ENCODE data around the gene DOCK7. TPM values are rescaled to one million over a fixed set of nuclear protein-coding genes. Genes with fewer than 3 reads are reported as not detected.

Gene DOCK7
- total RNA-seq, 1 donor from 2014 or later: 73.1 TPM

DNA sequence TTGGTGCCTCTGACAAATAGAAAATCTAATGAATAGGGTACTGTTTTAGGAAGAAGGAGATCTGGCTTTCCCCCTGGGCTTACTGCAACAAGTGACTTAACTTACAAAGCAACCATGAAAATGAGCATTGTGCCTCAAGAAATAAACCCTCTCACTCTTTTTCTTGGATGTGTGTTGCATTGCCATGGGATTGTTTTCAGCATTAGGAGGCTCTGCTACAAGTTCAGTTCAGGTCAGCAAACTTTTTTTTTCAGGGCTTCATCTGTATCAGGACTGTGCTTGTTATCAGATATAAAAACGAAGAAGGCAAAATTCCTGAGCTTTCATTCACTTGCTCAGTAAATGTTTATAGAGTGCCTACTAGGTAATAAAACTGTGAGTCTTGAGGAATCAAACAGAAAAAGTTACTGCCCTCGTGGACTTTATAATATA is 37.8 kb upstream of the DOCK7 start:
- no peak for DNase-seq (ENCODE audit: low spot score, unreplicated experiment)
- Mint-ChIP-seq H3K9me3 (ENCODE audit: low read depth) (no peaks in the 10 kb centered on the region), H3K27ac (peak overlapping the region; percentile 39), H3K36me3 (ENCODE audit: insufficient read depth) (peaks cover 2% of the 10 kb centered on the region), H3K27me3 (no peaks in the 10 kb centered on the region), H3K4me3 (ENCODE audit: low read depth) (no peak overlapping the region), H3K4me1 (ENCODE audit: low read depth) (peaks cover 42% of the 10 kb centered on the region)
- TF ChIP-seq, protein P1, sequence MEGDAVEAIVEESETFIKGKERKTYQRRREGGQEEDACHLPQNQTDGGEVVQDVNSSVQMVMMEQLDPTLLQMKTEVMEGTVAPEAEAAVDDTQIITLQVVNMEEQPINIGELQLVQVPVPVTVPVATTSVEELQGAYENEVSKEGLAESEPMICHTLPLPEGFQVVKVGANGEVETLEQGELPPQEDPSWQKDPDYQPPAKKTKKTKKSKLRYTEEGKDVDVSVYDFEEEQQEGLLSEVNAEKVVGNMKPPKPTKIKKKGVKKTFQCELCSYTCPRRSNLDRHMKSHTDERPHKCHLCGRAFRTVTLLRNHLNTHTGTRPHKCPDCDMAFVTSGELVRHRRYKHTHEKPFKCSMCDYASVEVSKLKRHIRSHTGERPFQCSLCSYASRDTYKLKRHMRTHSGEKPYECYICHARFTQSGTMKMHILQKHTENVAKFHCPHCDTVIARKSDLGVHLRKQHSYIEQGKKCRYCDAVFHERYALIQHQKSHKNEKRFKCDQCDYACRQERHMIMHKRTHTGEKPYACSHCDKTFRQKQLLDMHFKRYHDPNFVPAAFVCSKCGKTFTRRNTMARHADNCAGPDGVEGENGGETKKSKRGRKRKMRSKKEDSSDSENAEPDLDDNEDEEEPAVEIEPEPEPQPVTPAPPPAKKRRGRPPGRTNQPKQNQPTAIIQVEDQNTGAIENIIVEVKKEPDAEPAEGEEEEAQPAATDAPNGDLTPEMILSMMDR (IDR thresholded peaks at IDR 0.05; ENCODE audit: unreplicated experiment): no peak

DNA sequence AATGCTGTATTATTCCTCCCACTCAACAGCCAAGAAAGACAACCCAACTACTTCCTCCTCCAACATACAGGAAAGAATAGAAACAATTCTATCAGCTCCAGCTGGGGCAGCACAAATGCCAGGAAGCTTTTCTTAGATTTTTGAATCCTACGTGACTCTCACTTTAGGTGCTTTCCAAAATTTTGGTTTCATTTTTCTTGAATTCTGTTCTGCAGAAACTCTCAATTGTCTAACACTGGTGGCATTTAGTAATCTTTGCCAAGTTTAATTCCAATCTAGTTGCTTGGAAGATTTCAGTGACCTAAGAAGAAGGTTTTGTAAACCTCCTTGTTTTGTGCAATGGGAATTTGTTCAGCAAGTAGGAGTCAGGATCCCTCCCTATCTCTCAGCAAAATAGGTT is 37.1 kb upstream of the DOCK7 start:
- Mint-ChIP-seq H3K27ac (peak overlapping the region; percentile 30), H3K4me1 (ENCODE audit: low read depth) (peaks cover 41% of the 10 kb centered on the region), H3K36me3 (ENCODE audit: insufficient read depth) (no peaks in the 10 kb centered on the region), H3K27me3 (no peaks in the 10 kb centered on the region), H3K4me3 (ENCODE audit: low read depth) (no peak overlapping the region), H3K9me3 (ENCODE audit: low read depth) (no peaks in the 10 kb centered on the region)
- TF ChIP-seq, protein P1 (IDR thresholded peaks at IDR 0.05; ENCODE audit: unreplicated experiment): no peak
- DNase-seq (ENCODE audit: low spot score, unreplicated experiment): no peak

DNA sequence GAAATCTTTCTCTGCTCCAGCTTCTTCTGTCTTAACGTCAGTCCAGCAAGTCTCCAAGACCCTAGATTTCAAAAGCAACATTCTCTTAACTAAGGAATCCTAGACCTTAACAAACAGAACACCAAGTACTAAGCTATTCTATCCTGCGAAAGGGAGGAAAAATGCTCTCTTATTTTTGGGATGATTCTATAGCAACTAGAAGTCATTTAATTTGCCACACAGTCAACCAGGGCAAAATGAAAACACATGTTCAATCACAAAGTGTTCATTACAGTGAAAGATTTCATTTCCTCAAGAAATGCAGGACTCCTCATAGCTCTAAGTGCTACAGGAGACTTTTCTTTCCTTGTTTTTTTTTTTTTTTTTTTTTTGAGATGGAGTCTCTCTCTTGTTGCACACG is 36.2 kb upstream of the DOCK7 start:
- TF ChIP-seq, protein P1 (IDR thresholded peaks at IDR 0.05; ENCODE audit: unreplicated experiment): no peak
- Mint-ChIP-seq H3K27ac (peak overlapping the region; percentile 36), H3K27me3 (no peaks in the 10 kb centered on the region), H3K4me3 (ENCODE audit: low read depth) (no peak overlapping the region), H3K4me1 (ENCODE audit: low read depth) (peaks cover 37% of the 10 kb centered on the region), H3K9me3 (ENCODE audit: low read depth) (no peaks in the 10 kb centered on the region), H3K36me3 (ENCODE audit: insufficient read depth) (no peaks in the 10 kb centered on the region)
- DNase-seq (ENCODE audit: low spot score, unreplicated experiment): no peak

DNA sequence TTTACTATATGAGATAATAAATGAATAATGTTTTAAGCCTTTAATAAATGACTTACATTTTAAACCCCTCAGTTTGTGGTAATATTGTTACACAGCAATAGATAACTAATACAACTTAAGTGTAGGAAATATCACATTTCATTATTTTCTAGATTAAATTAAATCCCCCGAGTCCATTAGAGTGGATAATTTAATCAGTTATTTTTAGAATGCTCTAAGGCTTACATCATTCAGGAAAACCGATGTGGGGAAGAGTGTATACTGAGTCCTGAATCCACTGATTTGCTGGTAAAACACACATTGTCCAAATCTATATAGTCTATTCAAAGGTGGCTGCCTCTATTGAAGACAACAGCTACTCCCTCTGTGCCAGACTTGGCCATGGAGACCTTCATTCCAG is 35.7 kb upstream of the DOCK7 start:
- Mint-ChIP-seq H3K4me1 (ENCODE audit: low read depth) (peaks cover 33% of the 10 kb centered on the region), H3K27me3 (no peaks in the 10 kb centered on the region), H3K4me3 (ENCODE audit: low read depth) (no peak overlapping the region), H3K36me3 (ENCODE audit: insufficient read depth) (no peaks in the 10 kb centered on the region), H3K9me3 (ENCODE audit: low read depth) (no peaks in the 10 kb centered on the region), H3K27ac (peak overlapping the region; percentile 36)
- DNase-seq (ENCODE audit: low spot score, unreplicated experiment): no peak
- TF ChIP-seq, protein P1 (IDR thresholded peaks at IDR 0.05; ENCODE audit: unreplicated experiment): no peak

DNA sequence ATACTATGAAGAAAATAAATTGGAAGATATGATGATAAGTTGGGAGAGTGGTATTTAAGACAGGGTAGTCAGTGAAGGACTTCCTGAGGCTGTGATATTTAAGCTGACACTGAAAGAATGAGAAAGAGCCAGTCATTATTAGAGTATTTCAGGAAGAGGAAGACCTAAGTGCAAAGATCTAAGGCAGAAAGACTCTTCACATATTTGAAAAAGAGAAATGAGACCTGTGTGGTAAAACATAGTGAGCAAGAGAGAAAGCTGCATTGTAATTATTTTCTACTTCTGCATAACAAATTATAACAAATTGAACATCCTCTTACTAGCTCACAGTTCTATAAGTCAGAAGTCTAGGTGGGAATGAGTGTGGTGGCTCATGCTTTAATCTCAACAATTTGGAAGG is 34.6 kb upstream of the DOCK7 start:
- TF ChIP-seq, protein P1 (IDR thresholded peaks at IDR 0.05; ENCODE audit: unreplicated experiment): no peak
- Mint-ChIP-seq H3K27me3 (no peaks in the 10 kb centered on the region), H3K4me1 (ENCODE audit: low read depth) (peaks cover 30% of the 10 kb centered on the region), H3K4me3 (ENCODE audit: low read depth) (no peak overlapping the region), H3K9me3 (ENCODE audit: low read depth) (no peaks in the 10 kb centered on the region), H3K27ac (no peak overlapping the region), H3K36me3 (ENCODE audit: insufficient read depth) (no peaks in the 10 kb centered on the region)
- no peak for DNase-seq (ENCODE audit: low spot score, unreplicated experiment)
